ENCODE results near the gene GRIP2.

- TF ChIP-seq, protein P1, sequence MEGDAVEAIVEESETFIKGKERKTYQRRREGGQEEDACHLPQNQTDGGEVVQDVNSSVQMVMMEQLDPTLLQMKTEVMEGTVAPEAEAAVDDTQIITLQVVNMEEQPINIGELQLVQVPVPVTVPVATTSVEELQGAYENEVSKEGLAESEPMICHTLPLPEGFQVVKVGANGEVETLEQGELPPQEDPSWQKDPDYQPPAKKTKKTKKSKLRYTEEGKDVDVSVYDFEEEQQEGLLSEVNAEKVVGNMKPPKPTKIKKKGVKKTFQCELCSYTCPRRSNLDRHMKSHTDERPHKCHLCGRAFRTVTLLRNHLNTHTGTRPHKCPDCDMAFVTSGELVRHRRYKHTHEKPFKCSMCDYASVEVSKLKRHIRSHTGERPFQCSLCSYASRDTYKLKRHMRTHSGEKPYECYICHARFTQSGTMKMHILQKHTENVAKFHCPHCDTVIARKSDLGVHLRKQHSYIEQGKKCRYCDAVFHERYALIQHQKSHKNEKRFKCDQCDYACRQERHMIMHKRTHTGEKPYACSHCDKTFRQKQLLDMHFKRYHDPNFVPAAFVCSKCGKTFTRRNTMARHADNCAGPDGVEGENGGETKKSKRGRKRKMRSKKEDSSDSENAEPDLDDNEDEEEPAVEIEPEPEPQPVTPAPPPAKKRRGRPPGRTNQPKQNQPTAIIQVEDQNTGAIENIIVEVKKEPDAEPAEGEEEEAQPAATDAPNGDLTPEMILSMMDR (IDR thresholded peaks at IDR 0.05), result no peak
- no peak for TF ChIP-seq POLR2A (IDR thresholded peaks at IDR 0.05)
Measured at GRCh38 chr3:14468621-14468981, 71.5 kb downstream of the GRIP2 start.
